Mesenchymal stem cell (in vitro differentiated cells and primary cell): ENCODE data around the gene PPP1R1A.

ENCODE experiments used
- DNase-seq: peaks from one replicate; pipeline ENCODE4 v3.0.0-alpha.2; 2013
- H2AFZ ChIP-seq: one replicate; pipeline ENCODE4 v1.6.1; 2013; ENCODE audit warnings: low read depth, mild to moderate bottlenecking, control low read depth, inconsistent platforms, low read length, moderate library complexity
- H2AK5ac ChIP-seq: 2 replicates; pipeline ENCODE4 v1.6.1; 2013; ENCODE audit warnings: low read length, moderate library complexity, mild to moderate bottlenecking, inconsistent platforms; ENCODE audit not compliant: severe bottlenecking
- H2BK120ac ChIP-seq: one replicate; pipeline ENCODE4 v1.6.1; 2013; ENCODE audit warnings: low read depth, mild to moderate bottlenecking, inconsistent platforms, low read length, moderate library complexity
- H2BK12ac ChIP-seq, 2 experiments: one replicate each; pipeline ENCODE4 v1.6.1; 2013; ENCODE audit warnings: inconsistent platforms in 2 of 2, low read length in 2 of 2, mild to moderate bottlenecking in 2 of 2, moderate library complexity in 2 of 2, control low read depth in 1 of 2
- H2BK15ac ChIP-seq: one replicate; pipeline ENCODE4 v1.6.1; 2013; ENCODE audit warnings: mild to moderate bottlenecking, low read depth, inconsistent platforms; ENCODE audit not compliant: poor library complexity, severe bottlenecking
- H2BK5ac ChIP-seq: 2 replicates; pipeline ENCODE4 v1.6.1; 2013; ENCODE audit warnings: low read depth, mild to moderate bottlenecking, low read length, control low read depth, inconsistent platforms; ENCODE audit not compliant: poor library complexity, severe bottlenecking
- H3K14ac ChIP-seq, 2 experiments: one replicate each; pipeline ENCODE4 v1.6.1; 2013; ENCODE audit warnings: inconsistent platforms in 2 of 2, low read length in 2 of 2, control low read depth in 1 of 2, mild to moderate bottlenecking in 1 of 2, moderate library complexity in 1 of 2
- H3K18ac ChIP-seq, 2 experiments: one replicate each; pipeline ENCODE4 v1.6.1; 2013; ENCODE audit warnings: inconsistent platforms in 2 of 2, low read length in 2 of 2, control low read depth in 1 of 2, low read depth in 1 of 2, mild to moderate bottlenecking in 1 of 2
- H3K23ac ChIP-seq, 2 experiments: one replicate each; pipeline ENCODE4 v1.6.1; 2013; ENCODE audit warnings: inconsistent platforms in 2 of 2, low read length in 2 of 2, mild to moderate bottlenecking in 2 of 2, moderate library complexity in 2 of 2, control low read depth in 1 of 2
- H3K27ac ChIP-seq: 2 replicates; pipeline ENCODE4 v1.5.1; 2013; ENCODE audit warnings: mild to moderate bottlenecking, moderate library complexity, low read length, control low read depth, inconsistent platforms; ENCODE audit not compliant: poor library complexity, severe bottlenecking
- H3K27me3 ChIP-seq, 2 experiments: 2 replicates each; pipeline versions ENCODE4 v1.6.1 to v1.7.0; 2013; ENCODE audit warnings: low read length in 2 of 2, mild to moderate bottlenecking in 2 of 2, moderate library complexity in 2 of 2, control low read depth in 1 of 2, inconsistent platforms in 1 of 2; ENCODE audit not compliant: control insufficient read depth in 1 of 2, insufficient read depth in 1 of 2
- H3K36me3 ChIP-seq, 2 experiments: 2 replicates each; pipeline versions ENCODE4 v1.6.1 to v1.7.0; 2013; ENCODE audit warnings: low read length in 2 of 2, control low read depth in 1 of 2, inconsistent platforms in 1 of 2, low read depth in 1 of 2, mild to moderate bottlenecking in 1 of 2; ENCODE audit not compliant: insufficient read depth in 2 of 2, control insufficient read depth in 1 of 2
- H3K4ac ChIP-seq, 2 experiments: one replicate each; pipeline ENCODE4 v1.6.1; 2013; ENCODE audit warnings: inconsistent platforms in 2 of 2, low read length in 2 of 2, mild to moderate bottlenecking in 2 of 2, moderate library complexity in 2 of 2, control low read depth in 1 of 2, low read depth in 1 of 2
- H3K4me1 ChIP-seq: 2 replicates; pipeline ENCODE4 v1.6.1; 2013; ENCODE audit warnings: low read depth, low read length, control low read depth; ENCODE audit not compliant: control insufficient read depth, insufficient read depth
- H3K4me2 ChIP-seq: 2 replicates; pipeline ENCODE4 v1.6.1; 2013; ENCODE audit warnings: low read length, mild to moderate bottlenecking, inconsistent platforms; ENCODE audit not compliant: poor library complexity, severe bottlenecking
- H3K4me3 ChIP-seq, 2 experiments: 2 replicates each; pipeline versions ENCODE4 v1.5.1 to v1.7.0; 2013; ENCODE audit warnings: low read length in 2 of 2, mild to moderate bottlenecking in 2 of 2, control low read depth in 1 of 2, low read depth in 1 of 2; ENCODE audit not compliant: insufficient read depth in 1 of 2
- H3K79me1 ChIP-seq: replicated peaks from 2 replicates; pipeline ENCODE4 v1.6.1; 2013; ENCODE audit warnings: mild to moderate bottlenecking, control low read depth, low read length, inconsistent platforms; ENCODE audit not compliant: poor library complexity, severe bottlenecking
- H3K9ac ChIP-seq: 2 replicates; pipeline ENCODE4 v1.7.0; 2013; ENCODE audit warnings: mild to moderate bottlenecking, low read length, moderate library complexity
- H3K9me3 ChIP-seq: 2 replicates; pipeline ENCODE4 v1.7.0; 2013; ENCODE audit warnings: mild to moderate bottlenecking, low read length; ENCODE audit not compliant: control insufficient read depth
- H4K8ac ChIP-seq: one replicate; pipeline ENCODE4 v1.6.1; 2013; ENCODE audit warnings: inconsistent platforms, mild to moderate bottlenecking, low read length, moderate library complexity
- H4K91ac ChIP-seq: one replicate; pipeline ENCODE4 v1.6.1; 2013; ENCODE audit warnings: mild to moderate bottlenecking, low read length, inconsistent platforms
- WGBS: methylation state at CpG from one replicate; pipeline ENCODE4 v1.1.7; 2013; ENCODE audit warnings: mixed read lengths; 5-methylcytosine and 5-hydroxymethylcytosine counted together

The PPP1R1A gene

GRCh38 chr12:54603173-54603814, 14.8 kb upstream of the PPP1R1A start:
- H3K36me3 ChIP-seq = no peaks in the 10 kb centered on the region
- no peak overlapping the region for H3K27ac ChIP-seq
- H4K8ac ChIP-seq = no peak overlapping the region
- H3K9me3 ChIP-seq = no peaks in the 10 kb centered on the region
- peaks cover 32 to 36% of the 10 kb centered on the region in 2 experiments for H3K27me3 ChIP-seq
- H2AK5ac ChIP-seq = no peak overlapping the region
- H3K4me1 ChIP-seq = peaks cover 8% of the 10 kb centered on the region
- H3K4ac ChIP-seq = no peak overlapping the region
- no peaks in the 10 kb centered on the region for H3K79me1 ChIP-seq
- no peak overlapping the region for H3K23ac ChIP-seq
- H2BK120ac ChIP-seq = no peak overlapping the region
- DNase-seq = peak; percentile 66
- no peak overlapping the region for H3K9ac ChIP-seq
- no peak overlapping the region for H2BK15ac ChIP-seq
- H2BK5ac ChIP-seq = no peak overlapping the region
- H2AFZ ChIP-seq = no peak overlapping the region
- H3K4me3 ChIP-seq = no peak overlapping the region
- no peak overlapping the region for H3K14ac ChIP-seq
- 7% methylated on average over 5 of the region's 8 CpGs for WGBS
- H3K18ac ChIP-seq = no peak overlapping the region
- no peak overlapping the region for H3K4me2 ChIP-seq
- no peak overlapping the region for H4K91ac ChIP-seq
- H2BK12ac ChIP-seq = no peak overlapping the region

- no peak overlapping the region for H2BK120ac ChIP-seq
- no peak overlapping the region for H4K8ac ChIP-seq
- H3K4ac ChIP-seq = no peak overlapping the region
- H3K14ac ChIP-seq = no peak overlapping the region
- no peak overlapping the region for H3K9ac ChIP-seq
- H3K36me3 ChIP-seq = no peaks in the 10 kb centered on the region
- no peak overlapping the region for H2BK15ac ChIP-seq
- no peak overlapping the region for H3K4me3 ChIP-seq
- H3K4me1 ChIP-seq = peaks cover 8% of the 10 kb centered on the region
- no peak overlapping the region for H3K23ac ChIP-seq
- H3K79me1 ChIP-seq = no peaks in the 10 kb centered on the region
- no peak overlapping the region for H3K18ac ChIP-seq
- no peaks in the 10 kb centered on the region for H3K9me3 ChIP-seq
- H3K27ac ChIP-seq = no peak overlapping the region
- no peak overlapping the region for H2BK12ac ChIP-seq
- H2AK5ac ChIP-seq = no peak overlapping the region
- WGBS = 50% methylated on average over 2 of the region's 2 CpGs
- no peak for DNase-seq
- H3K4me2 ChIP-seq = no peak overlapping the region
- no peak overlapping the region for H2AFZ ChIP-seq
- no peak overlapping the region for H2BK5ac ChIP-seq
- H4K91ac ChIP-seq = no peak overlapping the region
- H3K27me3 ChIP-seq = peaks cover 35% of the 10 kb centered on the region in 2 experiments
These were observed 14.2 kb upstream of the PPP1R1A start for GRCh38 chr12:54602661-54603060.

GRCh38 chr12:54601841-54602240, 13.4 kb upstream of the PPP1R1A start:
- Histone ChIP-seq H3K9me3 (no peaks in the 10 kb centered on the region), H2BK120ac (no peak overlapping the region), H4K91ac (no peak overlapping the region), H3K27me3 (peaks cover 28 to 33% of the 10 kb centered on the region in 2 experiments), H3K4me1 (peaks cover 8% of the 10 kb centered on the region), H2AK5ac (no peak overlapping the region), H3K18ac (no peak overlapping the region), H3K4me2 (no peak overlapping the region), H4K8ac (no peak overlapping the region), H3K9ac (no peak overlapping the region), H2AFZ (no peak overlapping the region), H3K79me1 (no peaks in the 10 kb centered on the region), H2BK5ac (no peak overlapping the region), H2BK15ac (no peak overlapping the region), H3K36me3 (no peaks in the 10 kb centered on the region), H3K23ac (no peak overlapping the region), H3K4ac (no peak overlapping the region), H3K4me3 (no peak overlapping the region), H3K27ac (no peak overlapping the region), H3K14ac (no peak overlapping the region), H2BK12ac (no peak overlapping the region)
- WGBS = 55% methylated on average over 4 of the region's 4 CpGs
- DNase-seq = no peak

- Histone ChIP-seq H3K4me2 (no peak overlapping the region), H3K27me3 (peaks cover 28 to 31% of the 10 kb centered on the region in 2 experiments), H3K9me3 (no peaks in the 10 kb centered on the region), H3K18ac (no peak overlapping the region), H3K4me3 (no peak overlapping the region), H2BK5ac (no peak overlapping the region), H3K36me3 (no peaks in the 10 kb centered on the region), H2BK120ac (no peak overlapping the region), H3K79me1 (no peaks in the 10 kb centered on the region), H4K8ac (no peak overlapping the region), H3K23ac (no peak overlapping the region), H2BK12ac (no peak overlapping the region), H3K4ac (no peak overlapping the region), H3K4me1 (peaks cover 8% of the 10 kb centered on the region), H3K14ac (no peak overlapping the region), H3K27ac (no peak overlapping the region), H2AFZ (no peak overlapping the region), H2BK15ac (no peak overlapping the region), H4K91ac (no peak overlapping the region), H3K9ac (no peak overlapping the region), H2AK5ac (no peak overlapping the region)
- DNase-seq = no peak
- 88% methylated on average over 5 of the region's 5 CpGs for WGBS
These were observed 10.5 kb upstream of the PPP1R1A start for GRCh38 chr12:54598970-54599369.
